Neural cell (in vitro differentiated cells): Measurements from ENCODE around the gene MYO7B. TPM values are rescaled to one million over a fixed set of nuclear protein-coding genes. Genes with fewer than 3 reads are reported as not detected.

Experiments
- H2AFZ ChIP-seq: fragments of 200-600, 300-800 bp; sonication (generic), shearing (Covaris generic); 2 replicates; pipeline ENCODE4 v1.6.0; 2014; ENCODE audit warnings: low read depth, mild to moderate bottlenecking, antibody characterized with exemption, low read length, moderate library complexity
- H3F3A ChIP-seq: fragments of 200-600 bp; shearing (Covaris generic); 2 replicates; pipeline ENCODE4 v1.6.1; 2016; ENCODE audit warnings: mild to moderate bottlenecking, moderate library complexity, mixed read lengths, antibody characterized with exemption, low read length; ENCODE audit not compliant: insufficient read depth, poor library complexity, severe bottlenecking
- H3K27ac ChIP-seq: fragments of 200-600, 300-800 bp; sonication (generic), shearing (Covaris generic); 2 replicates; pipeline ENCODE4 v1.5.1; 2014; ENCODE audit warnings: mild to moderate bottlenecking, low read length, moderate library complexity
- H3K27me3 ChIP-seq: fragments of 300-800, 200-600 bp; sonication (generic), shearing (Covaris generic); 2 replicates; pipeline ENCODE4 v1.6.0; 2014; ENCODE audit warnings: mild to moderate bottlenecking, low read depth, low read length, moderate library complexity; ENCODE audit not compliant: insufficient read depth
- H3K36me3 ChIP-seq: fragments of 300-800, 200-600 bp; sonication (generic), shearing (Covaris generic); 2 replicates; pipeline ENCODE4 v1.5.1; 2014; ENCODE audit warnings: mild to moderate bottlenecking, antibody characterized with exemption, low read length, moderate library complexity; ENCODE audit not compliant: insufficient read depth
- H3K4me2 ChIP-seq: fragments of 300-800, 200-600 bp; sonication (generic), shearing (Covaris generic); 2 replicates; pipeline ENCODE4 v1.6.0; 2014; ENCODE audit warnings: mild to moderate bottlenecking, low read length
- H3K4me3 ChIP-seq: fragments of 300-800, 200-600 bp; sonication (generic), shearing (Covaris generic); 2 replicates; pipeline ENCODE4 v1.5.1; 2014; ENCODE audit warnings: mild to moderate bottlenecking, low read length, moderate library complexity
- H3K79me2 ChIP-seq: fragments of 200-600 bp; shearing (Covaris generic); replicated peaks from 2 replicates; pipeline ENCODE4 v1.6.0; 2014; ENCODE audit warnings: mild to moderate bottlenecking, low read length, moderate library complexity; ENCODE audit not compliant: insufficient read depth
- H3K9ac ChIP-seq: fragments of 300-800, 200-600 bp; sonication (generic), shearing (Covaris generic); 2 replicates; pipeline ENCODE4 v1.6.1; 2016; ENCODE audit warnings: mild to moderate bottlenecking, low read length, mixed read lengths
- H3K9me2 ChIP-seq: fragments of 200-600 bp; shearing (Covaris generic); 2 replicates; pipeline ENCODE4 v1.6.1; 2016; ENCODE audit warnings: mild to moderate bottlenecking, low read length, mixed read lengths; ENCODE audit not compliant: insufficient read depth
- H3K9me3 ChIP-seq: fragments of 200-600, 300-800 bp; sonication (generic), shearing (Covaris generic); 2 replicates; pipeline ENCODE4 v1.6.1; 2016; ENCODE audit warnings: mild to moderate bottlenecking, mixed run types, low read length, moderate library complexity, mixed read lengths
- H4K20me1 ChIP-seq: fragments of 200-600 bp; shearing (Covaris generic); 2 replicates; pipeline ENCODE4 v1.6.1; 2016; ENCODE audit warnings: mild to moderate bottlenecking, mixed run types; ENCODE audit not compliant: insufficient read depth
- CTCF ChIP-seq: fragments of 450-650 bp; IDR thresholded peaks from 2 replicates; pipeline ENCODE4 v1.5.1; 2014; ENCODE audit warnings: antibody characterized with exemption, mild to moderate bottlenecking, moderate library complexity; ENCODE audit not compliant: poor library complexity, severe bottlenecking
- EP300 ChIP-seq: fragments of 450-650 bp; conservative IDR thresholded peaks from 2 replicates; pipeline ENCODE4 v1.6.1; 2014; ENCODE audit warnings: antibody characterized with exemption, mild to moderate bottlenecking, moderate library complexity; ENCODE audit not compliant: poor library complexity, severe bottlenecking
- EZH2 ChIP-seq: fragments of 200-600, 300-800 bp; shearing (Covaris generic), sonication (generic); IDR thresholded peaks from 2 replicates; pipeline ENCODE4 v1.6.1; 2014; ENCODE audit warnings: antibody characterized with exemption, low read length, borderline replicate concordance, mild to moderate bottlenecking; ENCODE audit not compliant: insufficient read depth, poor library complexity, severe bottlenecking
- MXI1 ChIP-seq: fragments of 450-650 bp; conservative IDR thresholded peaks from 2 replicates; pipeline ENCODE4 v1.6.1; 2014; ENCODE audit warnings: antibody characterized with exemption, mild to moderate bottlenecking; ENCODE audit not compliant: poor library complexity, severe bottlenecking
- POLR2AphosphoS5 ChIP-seq: IDR thresholded peaks from 2 replicates; pipeline ENCODE4 v1.6.1; 2012
- RAD21 ChIP-seq: fragments of 450-650 bp; conservative IDR thresholded peaks from 2 replicates; pipeline ENCODE4 v1.6.1; 2014; ENCODE audit warnings: antibody characterized with exemption, mild to moderate bottlenecking, moderate library complexity
- REST ChIP-seq: IDR thresholded peaks from 2 replicates; pipeline ENCODE4 v1.6.1; 2012; ENCODE audit warnings: borderline replicate concordance
- SMC3 ChIP-seq: fragments of 450-650 bp; conservative IDR thresholded peaks from 2 replicates; pipeline ENCODE4 v1.6.1; 2014; ENCODE audit warnings: antibody characterized with exemption, mild to moderate bottlenecking, moderate library complexity; ENCODE audit not compliant: poor library complexity
- TAF1 ChIP-seq: IDR thresholded peaks from 2 replicates; pipeline ENCODE4 v1.6.1; 2012; ENCODE audit warnings: low read depth
- polyA plus RNA-seq: library from polyadenylated mRNA; depleted of rRNA; stranded (reverse); fragments of >200 nt; gene quantifications from 2 replicates; pipeline ENCODE4 v1.2.3, GENCODE V29; 2014

The MYO7B gene
- polyA plus RNA-seq, 1 donor from 2014 or later: 0.16 TPM

- no peaks in the 10 kb centered on the region for H3K9me2 ChIP-seq
- no peak overlapping the region for H3K4me2 ChIP-seq
- no peaks in the 10 kb centered on the region for H3K9me3 ChIP-seq
- H2AFZ ChIP-seq: no peak overlapping the region
- H3K27me3 ChIP-seq: no peaks in the 10 kb centered on the region
- no peak overlapping the region for H3K4me3 ChIP-seq
- TF ChIP-seq POLR2AphosphoS5 (no peak), MXI1 (no peak), SMC3 (no peak), REST (no peak), EZH2 (no peak)
- no peak overlapping the region for H3K27ac ChIP-seq
- H3F3A ChIP-seq: no peaks in the 10 kb centered on the region
- H3K79me2 ChIP-seq: peaks cover 52% of the 10 kb centered on the region
- H3K36me3 ChIP-seq: peaks cover 7% of the 10 kb centered on the region
- no peak overlapping the region for H3K9ac ChIP-seq
- no peaks in the 10 kb centered on the region for H4K20me1 ChIP-seq
These were observed 21.4 kb upstream of the MYO7B start for GRCh38 chr2:127514076-127514475.

GRCh38 chr2:127514485-127514884 is 21.0 kb upstream of the MYO7B start:
- Histone ChIP-seq H3K9me3 (no peaks in the 10 kb centered on the region), H3F3A (no peaks in the 10 kb centered on the region), H3K79me2 (peaks cover 55% of the 10 kb centered on the region), H3K9me2 (no peaks in the 10 kb centered on the region), H3K4me2 (no peak overlapping the region), H4K20me1 (no peaks in the 10 kb centered on the region), H3K27ac (no peak overlapping the region), H3K9ac (no peak overlapping the region), H3K4me3 (no peak overlapping the region), H2AFZ (no peak overlapping the region), H3K27me3 (no peaks in the 10 kb centered on the region), H3K36me3 (peaks cover 7% of the 10 kb centered on the region)
- TF ChIP-seq CTCF (no peak), RAD21 (no peak), MXI1 (no peak), SMC3 (no peak), TAF1 (no peak), EP300 (no peak), POLR2AphosphoS5 (no peak), REST (no peak), EZH2 (no peak)
